Fibroblast of lung (primary cell): Measurements from ENCODE around the gene TNNT1.

Experiments used
- CTCF ChIP-seq, 2 donors: IDR thresholded peaks in 1 of 2; conservative IDR thresholded peaks in 1 of 2; 1 replicate in 1 of 2; 2 replicates in 1 of 2; pipeline ENCODE4 v1.5.1; 2011 to 2012; ENCODE audit warnings: low read length in 2 of 2, control low read depth in 1 of 2, inconsistent platforms in 1 of 2, low read depth in 1 of 2, mild to moderate bottlenecking in 1 of 2
- EZH2 ChIP-seq: IDR thresholded peaks from 2 replicates; pipeline ENCODE4 v1.5.1; 2012; ENCODE audit warnings: low read length, control low read depth, mild to moderate bottlenecking; ENCODE audit errors: missing control alignments

- no peak for TF ChIP-seq CTCF (conservative IDR thresholded peaks at IDR 0.05 in 1 of 2, IDR thresholded peaks at IDR 0.05 in 1 of 2; ENCODE audit: low read depth in 1 of 2, low read length in 2 of 2)
- TF ChIP-seq EZH2 = no peak
Observed at GRCh38 chr19:55158848-55159749, 10.1 kb upstream of the TNNT1 start.
